ENCODE measurements around the gene LRMDA.

The LRMDA gene

GRCh38 chr10:75876710-75877109 is 445.3 kb downstream of the LRMDA start:
- DNase-seq (ENCODE audit: low spot score) = no peak

- DNase-seq (ENCODE audit: low spot score) = no peak
Observed at GRCh38 chr10:75877877-75878276, 446.5 kb downstream of the LRMDA start.

- no peak for DNase-seq (ENCODE audit: low spot score)
Observed at GRCh38 chr10:75878586-75878985, 447.2 kb downstream of the LRMDA start.

- DNase-seq (ENCODE audit: low spot score) = no peak
Observed at GRCh38 chr10:75880031-75880775, 448.8 kb downstream of the LRMDA start.

GRCh38 chr10:75883081-75884072 is 452.0 kb downstream of the LRMDA start:
- no peak for DNase-seq (ENCODE audit: low spot score)

- DNase-seq (ENCODE audit: low spot score) = no peak
Observed at GRCh38 chr10:75884808-75885207, 453.4 kb downstream of the LRMDA start.

- no peak for DNase-seq (ENCODE audit: low spot score)
Observed at GRCh38 chr10:75887369-75887768, 455.9 kb downstream of the LRMDA start.

- DNase-seq (ENCODE audit: low spot score) = no peak
Observed at GRCh38 chr10:75887992-75888680, 456.7 kb downstream of the LRMDA start.

GRCh38 chr10:75889051-75889450 is 457.6 kb downstream of the LRMDA start:
- DNase-seq (ENCODE audit: low spot score) = no peak

- DNase-seq (ENCODE audit: low spot score) = no peak
Observed at GRCh38 chr10:75894761-75895160, 463.3 kb downstream of the LRMDA start.

- no peak for DNase-seq (ENCODE audit: low spot score)
Observed at GRCh38 chr10:75895259-75895658, 463.8 kb downstream of the LRMDA start.

- DNase-seq (ENCODE audit: low spot score) = no peak
Observed at GRCh38 chr10:75899816-75900390, 468.5 kb downstream of the LRMDA start.

- DNase-seq (ENCODE audit: low spot score) = no peak
Observed at GRCh38 chr10:75902816-75903215, 471.4 kb downstream of the LRMDA start.

GRCh38 chr10:75904499-75905283 is 473.3 kb downstream of the LRMDA start:
- DNase-seq (ENCODE audit: low spot score) = no peak

GRCh38 chr10:75905490-75905889 is 474.1 kb downstream of the LRMDA start:
- no peak for DNase-seq (ENCODE audit: low spot score)

- DNase-seq (ENCODE audit: low spot score) = peak; percentile 1
Observed at GRCh38 chr10:75910032-75910431, 478.6 kb downstream of the LRMDA start.

GRCh38 chr10:75911426-75911825 is 480.0 kb downstream of the LRMDA start:
- no peak for DNase-seq (ENCODE audit: low spot score)

- no peak for DNase-seq (ENCODE audit: low spot score)
Observed at GRCh38 chr10:75916906-75917305, 485.5 kb downstream of the LRMDA start.

- no peak for DNase-seq (ENCODE audit: low spot score)
Observed at GRCh38 chr10:75919913-75920312, 488.5 kb downstream of the LRMDA start.

GRCh38 chr10:75922435-75922834 is 491.0 kb downstream of the LRMDA start:
- DNase-seq (ENCODE audit: low spot score) = no peak

GRCh38 chr10:75924309-75924902 is 493.0 kb downstream of the LRMDA start:
- DNase-seq (ENCODE audit: low spot score) = no peak
